AML-193 (cell line): Measurements from ENCODE around the gene PCNP.
"Not testable (repeated sequence)": the region's sequence is repeated elsewhere in the genome, so short reads cannot be mapped to it uniquely, and the experiment has no call there.

Experiments
- DNase-seq, 2 experiments: peaks; one replicate each; lab custom pipeline; 2025; lab: John Stamatoyannopoulos, UW

Gene PCNP

DNA sequence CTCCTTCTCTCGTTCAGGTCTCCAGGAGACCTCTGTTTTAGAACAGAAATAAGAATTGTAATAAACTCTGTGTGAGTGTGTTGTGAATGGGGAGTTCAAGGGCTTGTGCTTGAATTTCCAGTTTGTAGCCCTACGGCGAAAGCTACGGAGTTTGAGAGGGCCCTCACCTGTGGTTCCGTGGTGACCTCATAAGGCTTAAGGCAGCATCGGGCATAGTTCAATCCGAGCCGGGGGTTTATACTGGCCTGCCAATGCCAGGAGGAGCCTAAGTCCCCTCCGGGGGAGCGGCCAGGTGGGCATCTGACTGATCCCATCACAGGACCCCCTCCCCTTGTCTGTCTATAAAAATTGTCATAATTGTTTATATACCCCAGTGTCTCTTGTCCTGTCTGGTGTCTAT, 59.2 kb downstream of the PCNP start:
- no peak for DNase-seq

DNA sequence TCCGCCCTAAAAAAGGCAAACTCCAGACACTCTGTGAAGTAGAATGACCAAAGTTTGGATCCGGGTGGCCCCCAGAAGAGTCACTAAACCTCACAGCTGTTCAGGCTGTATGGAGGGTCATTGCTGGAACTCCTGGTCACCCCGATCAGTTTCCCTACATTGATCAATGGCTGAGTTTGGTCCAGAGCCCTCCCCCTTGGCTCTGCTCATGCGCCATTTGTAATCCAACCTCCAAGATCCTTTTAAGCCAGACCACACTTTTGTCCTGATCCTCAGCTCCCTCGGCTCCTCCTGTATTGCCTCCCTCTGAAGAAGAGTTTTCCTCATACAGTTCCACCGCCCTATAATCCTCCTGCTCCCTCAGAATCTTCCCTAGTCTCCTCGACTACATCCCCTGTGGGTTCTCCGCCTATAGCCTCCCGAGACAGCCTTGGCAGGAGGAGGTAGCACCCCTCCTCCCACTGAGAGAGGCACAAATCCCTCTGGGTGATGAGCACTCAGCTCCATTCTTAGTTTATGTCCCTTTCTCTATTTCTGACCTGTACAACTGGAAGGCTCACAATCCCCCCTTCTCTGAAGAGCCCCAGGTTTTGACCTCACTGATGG, 60.7 kb downstream of the PCNP start:
- DNase-seq, result no peak

DNA sequence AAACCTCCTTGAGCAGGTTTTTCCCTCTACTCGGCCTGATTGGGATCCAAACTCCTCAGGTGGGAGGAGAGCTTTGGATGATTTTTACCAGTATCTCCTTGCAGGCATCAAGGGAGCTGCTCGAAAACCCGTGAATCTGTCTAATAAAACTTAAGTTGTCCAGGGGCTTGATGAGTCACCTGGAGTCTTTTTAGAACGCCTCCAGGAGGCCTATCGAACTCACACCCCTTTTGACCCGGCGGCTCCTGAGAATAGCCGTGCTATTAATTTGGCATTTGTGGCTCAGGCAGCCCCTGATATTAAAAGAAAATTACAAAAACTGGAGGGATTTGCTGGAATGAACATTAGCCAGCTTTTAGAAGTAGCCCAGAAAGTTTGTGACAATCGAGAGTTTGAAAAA, 61.4 kb downstream of the PCNP start:
- DNase-seq, result no peak

DNA sequence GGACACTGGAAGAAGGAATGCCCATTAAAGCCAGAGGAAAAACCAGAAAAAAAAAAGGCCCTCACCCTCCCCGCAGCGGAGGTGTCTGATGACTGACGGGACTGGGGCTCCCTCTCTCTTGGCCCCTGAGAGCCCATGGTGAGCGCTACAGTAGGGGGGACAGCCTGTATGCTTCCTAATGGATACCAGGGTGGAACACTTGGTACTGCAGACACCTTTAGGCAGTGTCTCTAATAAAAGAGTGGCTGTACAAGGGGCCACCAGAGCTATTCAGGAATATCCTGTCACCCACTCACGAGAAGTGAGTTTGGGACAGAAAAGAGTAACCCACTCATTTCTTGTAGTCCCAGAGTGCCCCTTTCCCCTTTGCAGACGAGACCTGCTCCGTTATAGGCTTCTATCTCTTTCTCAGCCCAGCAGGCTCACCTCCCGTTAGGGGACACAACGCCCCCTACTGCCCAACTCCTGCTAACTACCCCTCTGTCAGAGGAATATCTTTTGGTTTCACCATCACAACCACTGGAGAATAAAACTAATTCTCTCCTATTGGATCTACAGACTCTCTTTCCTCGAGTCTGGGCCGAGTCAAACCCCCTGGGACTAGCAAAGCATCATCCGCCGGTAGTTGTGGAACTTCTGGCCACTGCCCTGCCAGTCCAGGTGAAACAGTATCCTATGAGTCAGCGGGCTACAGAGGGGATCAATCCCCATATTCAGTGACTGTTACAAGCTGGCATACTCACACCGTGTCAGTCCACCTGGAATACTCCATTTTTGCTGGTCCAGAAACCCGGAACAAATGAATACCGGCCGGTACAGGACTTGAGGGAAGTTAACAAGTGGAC, 62.2 kb downstream of the PCNP start:
- DNase-seq, result peak; percentile 69 to 77

DNA sequence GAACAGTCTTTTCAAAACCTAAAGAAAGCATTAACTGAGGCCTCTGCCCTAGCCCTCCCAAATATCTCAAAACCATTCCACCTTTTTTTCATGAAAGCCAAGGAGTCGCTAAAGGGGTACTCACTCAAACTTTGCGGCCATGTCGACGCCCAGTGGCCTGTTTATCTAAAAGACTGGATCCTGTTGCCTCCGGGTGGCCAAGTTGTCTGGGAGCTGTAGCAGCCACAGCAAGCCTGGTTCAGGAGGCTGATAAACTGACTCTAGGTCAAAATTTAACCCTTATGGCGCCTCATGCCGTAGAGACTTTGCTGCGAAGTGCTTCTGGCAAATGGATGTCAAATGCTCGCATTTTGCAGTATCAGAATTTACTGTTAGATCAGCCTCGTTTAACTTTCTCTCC, 63.5 kb downstream of the PCNP start:
- DNase-seq, result no peak

DNA sequence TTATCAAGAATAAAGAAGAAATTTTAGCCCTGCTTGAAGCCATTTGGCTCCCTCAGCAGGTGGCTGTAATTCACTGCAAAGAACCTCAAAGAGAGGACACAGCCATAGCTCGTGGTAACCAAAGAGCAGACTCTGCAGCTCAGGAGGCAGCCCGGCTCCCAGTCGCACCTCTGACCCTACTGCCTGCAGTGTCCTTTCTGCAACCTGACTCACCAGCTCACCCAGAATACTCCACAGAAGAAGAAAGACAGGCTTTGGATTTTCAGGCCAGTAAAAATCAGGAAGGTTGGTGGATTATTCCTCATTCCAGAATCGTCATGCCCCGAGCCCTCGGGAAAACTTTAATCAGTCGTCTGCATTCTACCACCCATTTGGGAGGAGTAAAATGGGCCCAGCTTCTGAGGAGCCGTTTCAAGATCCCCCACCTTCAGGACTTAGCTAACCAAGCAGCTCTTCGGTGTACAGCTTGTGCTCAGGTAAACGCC, 64.3 kb downstream of the PCNP start:
- DNase-seq, result no peak

DNA sequence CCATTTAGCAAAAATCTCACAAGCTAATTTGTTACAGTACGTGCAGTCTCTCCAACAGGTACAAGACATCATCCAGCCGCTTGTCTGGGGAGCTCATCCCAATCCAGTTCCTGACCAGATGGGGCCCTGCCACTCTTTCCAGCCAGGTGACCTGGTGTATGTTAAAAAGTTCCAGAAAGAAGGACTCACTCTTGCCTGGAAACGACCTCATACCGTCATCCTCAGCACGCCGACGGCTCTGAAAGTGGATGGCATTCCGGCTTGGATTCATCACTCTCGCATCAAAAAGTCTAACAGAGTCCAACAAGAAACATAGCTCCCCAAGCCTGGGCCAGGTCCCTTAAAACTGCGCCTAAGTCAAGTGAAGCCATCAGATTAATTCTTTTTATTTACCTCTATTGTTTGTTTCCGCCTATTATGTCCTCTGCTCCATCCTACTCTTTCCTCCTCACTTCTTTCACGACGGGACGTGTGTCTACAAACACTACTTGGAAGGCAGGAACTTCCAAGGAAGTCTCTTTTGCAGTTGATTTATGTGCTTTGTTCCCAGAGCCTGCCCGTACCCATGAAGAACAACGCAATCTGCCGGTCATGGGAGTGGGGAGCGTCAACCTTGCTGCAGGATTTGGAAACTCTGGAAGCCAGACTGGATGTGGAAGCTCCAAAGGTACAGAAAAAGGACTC, 65.4 kb downstream of the PCNP start:
- DNase-seq, result no peak

DNA sequence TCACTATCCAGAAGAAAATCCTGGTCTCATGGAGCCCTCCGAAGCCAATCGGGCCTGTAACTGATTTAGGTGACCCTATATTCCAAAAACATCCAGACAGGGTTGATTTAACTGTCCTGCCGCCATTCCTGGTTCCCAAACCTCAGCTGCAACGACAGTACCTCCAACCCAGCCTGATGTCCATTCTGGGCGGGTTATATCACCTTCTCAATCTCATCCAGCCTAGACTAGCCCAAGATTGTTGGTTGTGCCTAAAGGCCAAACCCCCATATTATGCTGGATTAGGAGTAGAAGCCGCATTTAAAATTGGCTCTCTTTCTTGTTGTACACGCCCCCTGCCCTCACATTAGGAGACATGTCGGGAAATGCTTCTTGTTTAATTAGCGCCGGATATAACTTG, 66.3 kb downstream of the PCNP start:
- no peak for DNase-seq

DNA sequence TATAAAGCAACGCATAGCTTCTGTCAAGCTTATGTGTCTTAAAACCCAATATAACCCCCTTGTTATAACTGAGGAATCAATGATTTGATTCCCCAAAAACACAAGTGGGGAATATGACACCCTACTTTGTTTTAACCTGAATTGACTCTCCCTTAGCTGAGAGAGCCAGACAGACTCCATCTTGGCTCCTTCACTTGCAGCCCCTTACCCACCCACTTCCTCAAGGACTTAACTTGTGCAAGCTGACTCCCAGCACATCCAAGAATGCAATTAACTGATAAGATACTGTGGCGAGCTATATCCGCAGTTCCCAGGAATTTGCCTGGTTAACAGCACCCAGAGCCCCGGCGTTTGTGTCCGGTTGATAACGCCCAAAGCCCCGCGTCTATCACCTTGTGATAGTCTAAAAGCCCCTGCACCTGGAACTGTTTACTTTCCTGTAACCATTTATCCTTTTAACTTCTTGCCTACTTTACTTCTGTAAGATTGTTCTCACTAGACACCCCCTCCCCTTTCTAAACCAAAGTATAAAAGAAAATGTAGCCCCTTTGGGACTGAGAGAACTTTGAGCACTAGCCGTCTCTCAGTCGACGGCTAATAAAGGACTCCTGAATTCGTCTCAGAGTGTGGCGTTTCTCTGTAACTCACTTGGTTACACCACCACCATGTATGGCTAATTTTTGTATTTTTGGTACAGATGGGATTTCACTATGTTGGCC, 67.6 kb downstream of the PCNP start:
- not testable (repeated sequence) for DNase-seq

DNA sequence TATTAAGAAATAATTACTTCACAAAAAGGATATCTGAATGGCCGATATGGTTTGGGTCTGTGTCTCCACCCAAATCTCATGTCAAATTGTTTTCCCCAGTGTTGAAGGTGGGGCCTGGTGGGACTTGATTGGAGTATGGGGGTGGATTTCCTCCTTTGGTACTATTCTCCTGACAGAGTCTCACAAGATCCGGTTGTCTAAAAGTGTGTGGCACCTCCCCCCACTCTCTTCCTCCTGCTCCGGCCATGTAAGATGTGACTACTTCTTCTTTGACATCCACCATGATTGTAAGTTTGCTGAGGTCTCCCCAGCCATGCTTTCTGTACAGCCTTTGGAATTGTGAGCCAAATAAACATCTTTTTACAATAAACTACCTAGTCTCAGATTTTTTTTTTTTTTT, 68.5 kb downstream of the PCNP start:
- no peak for DNase-seq

DNA sequence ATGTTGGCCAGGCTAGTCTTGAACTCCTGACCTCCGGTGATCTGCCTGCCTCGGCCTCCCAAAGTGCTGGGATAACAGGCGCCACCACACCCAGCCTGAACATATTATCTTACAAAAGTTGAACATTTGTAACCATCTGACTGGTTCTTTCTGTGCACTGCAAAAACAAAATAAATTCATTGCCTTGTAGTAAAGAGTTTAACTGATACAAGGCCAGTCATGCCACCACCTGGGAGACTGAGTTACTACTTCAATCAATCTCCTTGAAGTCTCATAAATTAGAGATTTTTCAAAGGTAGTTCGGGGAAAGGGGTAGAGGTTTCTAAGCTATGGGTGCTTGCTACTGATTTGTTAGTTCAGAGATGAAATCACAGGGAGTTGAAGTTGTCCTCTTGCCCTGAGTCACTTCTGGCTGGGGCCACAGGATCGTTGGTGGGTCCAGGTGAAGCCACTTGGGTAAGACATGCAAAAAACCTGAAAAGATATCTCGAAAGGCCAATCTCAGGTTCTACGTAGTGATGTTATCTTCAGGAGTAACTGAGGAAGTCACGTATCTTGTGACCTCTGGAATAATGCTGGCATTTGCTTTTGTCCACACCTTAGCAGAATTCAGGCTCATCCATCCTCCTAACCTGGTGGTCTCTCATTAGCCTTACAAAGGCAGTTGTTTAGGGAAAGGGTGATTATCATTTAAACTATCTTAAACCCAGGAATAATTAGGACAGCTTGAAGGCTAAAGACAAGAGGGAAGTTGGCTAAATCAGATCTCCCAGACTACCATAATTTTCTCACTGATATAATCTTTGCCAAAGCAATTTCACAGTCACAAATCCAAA, 69.2 kb downstream of the PCNP start:
- no peak for DNase-seq
